ENCODE measurements around the gene IKZF1.

IKZF1 gene

GRCh38 chr7:50283731-50284130, 20.8 kb upstream of the IKZF1 start:
- no peak for DNase-seq (ENCODE audit: low spot score)

GRCh38 chr7:50284296-50284695, 20.2 kb upstream of the IKZF1 start:
- DNase-seq (ENCODE audit: low spot score) = no peak

DNA sequence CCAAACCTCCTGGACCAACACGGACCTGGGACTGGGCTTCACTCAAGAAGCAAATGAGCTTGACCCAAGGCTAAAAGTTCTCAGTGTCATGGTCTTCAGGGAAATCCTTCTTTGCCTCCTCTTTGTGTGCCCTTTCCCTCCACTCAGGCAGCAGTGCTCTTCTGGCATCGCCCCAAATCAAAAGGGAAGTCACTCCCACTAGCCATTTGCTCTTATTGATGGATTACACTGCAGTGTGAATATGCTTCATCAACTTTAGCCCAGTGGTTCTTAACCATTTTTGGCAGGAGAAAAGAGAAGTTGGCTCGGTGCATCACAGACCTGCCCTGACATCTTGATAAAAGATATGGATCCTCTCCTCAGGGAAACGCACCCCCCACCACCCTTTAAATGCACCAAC, 19.2 kb upstream of the IKZF1 start:
- no peak for DNase-seq (ENCODE audit: low spot score)

- DNase-seq (ENCODE audit: low spot score) = no peak
Observed at GRCh38 chr7:50287129-50287528, 17.4 kb upstream of the IKZF1 start.

GRCh38 chr7:50292165-50292757, 12.3 kb upstream of the IKZF1 start:
- DNase-seq (ENCODE audit: low spot score) = no peak

- DNase-seq (ENCODE audit: low spot score) = no peak
Observed at GRCh38 chr7:50292763-50293162, 11.8 kb upstream of the IKZF1 start.

DNA sequence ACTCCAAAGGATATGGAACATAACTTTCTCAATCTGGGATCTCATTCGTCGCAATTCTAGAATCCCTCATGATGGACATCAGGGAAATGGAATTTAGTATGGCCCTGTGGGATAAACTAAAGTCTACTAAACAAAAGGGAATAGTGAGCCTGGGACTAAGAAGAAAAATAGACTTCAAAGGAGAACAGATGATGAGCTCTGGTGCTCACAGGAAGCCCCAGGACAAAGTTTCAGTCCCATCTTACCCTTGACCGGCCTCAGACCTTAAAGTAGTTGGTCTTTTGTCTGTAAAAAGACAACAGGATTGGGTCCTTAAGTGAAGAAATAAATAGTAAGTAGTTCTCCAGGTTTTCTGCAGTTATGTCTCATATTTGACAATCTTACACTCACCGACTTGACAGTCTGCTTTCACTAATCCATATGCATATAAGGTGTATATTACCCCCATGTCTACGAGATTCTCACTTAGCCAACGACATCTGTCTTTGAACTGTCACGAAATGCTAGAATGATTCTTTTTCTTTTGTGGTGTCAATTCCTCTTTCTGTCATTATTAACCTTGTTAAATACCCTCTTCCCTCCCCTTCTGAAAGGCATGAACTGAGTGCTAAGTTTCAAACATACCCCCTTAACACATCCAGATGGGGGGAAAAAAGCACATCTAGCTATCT, 10.9 kb upstream of the IKZF1 start:
- DNase-seq (ENCODE audit: low spot score) = no peak

DNA sequence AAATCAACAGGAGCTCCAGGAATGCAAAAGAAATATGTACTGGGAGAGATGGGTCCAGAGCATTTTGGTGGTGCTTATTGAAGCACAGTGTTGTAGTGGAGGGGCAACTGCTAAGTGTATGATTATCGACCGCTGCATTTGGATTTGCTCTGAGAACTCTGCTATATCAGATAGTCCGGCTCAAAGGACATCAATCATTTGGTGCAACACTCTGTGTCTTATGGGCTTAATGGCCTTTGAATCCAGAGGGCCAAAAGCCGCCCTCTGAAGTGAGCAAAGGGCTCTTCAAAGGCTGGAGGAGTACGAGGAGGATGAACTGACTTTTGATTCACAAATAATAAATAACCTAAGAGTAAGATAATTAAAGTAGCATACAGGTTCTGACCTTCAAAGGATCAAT, 9.4 kb upstream of the IKZF1 start:
- no peak for DNase-seq (ENCODE audit: low spot score)

GRCh38 chr7:50296799-50297198, 7.7 kb upstream of the IKZF1 start:
- DNase-seq (ENCODE audit: low spot score) = no peak

DNA sequence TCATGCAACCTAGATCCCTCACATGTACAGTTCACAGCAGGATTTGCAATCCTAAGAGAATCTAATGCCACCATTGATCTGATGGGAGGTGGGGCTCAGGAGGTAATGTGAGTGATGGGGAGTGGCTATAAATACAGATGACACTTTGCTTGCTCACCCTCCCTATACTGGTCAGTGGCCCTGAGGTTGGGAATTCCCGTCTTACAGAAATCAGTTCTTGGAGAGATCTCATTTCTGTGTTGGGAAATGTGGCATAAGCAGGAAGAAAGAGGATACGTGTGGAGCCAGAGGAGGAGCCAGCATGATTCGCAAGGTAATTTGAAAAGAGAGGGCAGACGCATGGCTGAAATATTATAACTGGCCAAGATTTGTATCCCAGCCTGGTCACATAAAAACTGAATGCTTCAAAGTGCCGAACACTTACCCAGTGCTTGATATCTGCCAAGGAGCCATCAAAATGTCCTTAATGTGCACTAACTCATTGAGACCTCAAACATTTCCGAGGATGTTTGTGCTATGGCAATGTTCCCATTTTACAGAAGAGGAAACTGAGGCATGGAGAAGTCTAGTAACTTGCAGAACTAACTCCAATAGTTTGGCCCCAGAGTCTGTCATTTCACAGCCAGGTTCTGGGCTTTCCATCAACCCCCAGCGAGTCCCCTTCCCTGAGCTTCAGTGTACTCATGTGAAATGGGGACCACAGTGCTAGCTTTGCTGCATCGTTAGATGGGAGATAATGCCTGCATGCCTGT, 5.5 kb upstream of the IKZF1 start:
- DNase-seq (ENCODE audit: low spot score) = no peak

- DNase-seq (ENCODE audit: low spot score) = no peak
Observed at GRCh38 chr7:50300336-50300735, 4.2 kb upstream of the IKZF1 start.

DNA sequence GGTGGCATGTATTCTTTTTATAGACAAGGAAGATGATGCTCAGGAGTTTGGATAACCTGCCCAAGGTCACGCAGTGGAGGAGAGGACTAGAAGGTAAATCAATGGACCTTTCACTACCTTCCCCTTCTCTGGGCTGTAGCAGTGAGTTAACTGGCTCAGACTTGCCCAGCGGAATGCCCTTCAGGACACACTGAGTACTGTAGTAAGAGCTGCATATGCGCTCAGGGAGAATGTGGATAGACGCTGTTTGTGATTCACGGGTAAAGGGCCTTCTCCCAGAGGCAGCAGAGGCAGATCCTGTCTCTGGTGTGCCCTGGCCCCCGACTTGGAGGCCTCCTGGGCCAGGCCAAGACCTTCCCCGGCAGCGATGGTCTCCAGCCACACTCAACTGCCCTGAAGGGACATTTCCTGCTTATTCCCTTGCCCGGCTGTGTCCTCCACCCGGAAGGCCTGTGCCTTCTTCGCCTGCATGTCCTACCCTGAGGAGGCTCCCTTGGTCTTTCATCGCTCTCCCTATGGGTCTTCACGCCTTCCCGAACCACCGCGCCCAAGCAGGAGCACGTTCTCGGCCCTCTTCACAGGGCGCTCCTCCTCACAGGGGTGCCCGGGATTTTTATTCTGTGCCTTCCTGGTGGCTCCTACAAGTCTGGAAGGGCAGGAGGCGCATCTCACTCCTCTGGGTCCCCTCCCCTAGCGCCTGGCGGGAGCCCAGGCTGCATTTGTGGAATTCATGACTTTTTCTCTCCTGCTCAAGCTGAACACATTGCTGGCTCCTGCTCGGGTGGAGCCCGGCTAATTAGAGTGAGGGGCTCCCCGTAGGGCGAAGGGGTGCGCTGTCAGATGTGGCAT, 1.8 kb upstream of the IKZF1 start:
- DNase-seq (ENCODE audit: low spot score) = no peak

DNA sequence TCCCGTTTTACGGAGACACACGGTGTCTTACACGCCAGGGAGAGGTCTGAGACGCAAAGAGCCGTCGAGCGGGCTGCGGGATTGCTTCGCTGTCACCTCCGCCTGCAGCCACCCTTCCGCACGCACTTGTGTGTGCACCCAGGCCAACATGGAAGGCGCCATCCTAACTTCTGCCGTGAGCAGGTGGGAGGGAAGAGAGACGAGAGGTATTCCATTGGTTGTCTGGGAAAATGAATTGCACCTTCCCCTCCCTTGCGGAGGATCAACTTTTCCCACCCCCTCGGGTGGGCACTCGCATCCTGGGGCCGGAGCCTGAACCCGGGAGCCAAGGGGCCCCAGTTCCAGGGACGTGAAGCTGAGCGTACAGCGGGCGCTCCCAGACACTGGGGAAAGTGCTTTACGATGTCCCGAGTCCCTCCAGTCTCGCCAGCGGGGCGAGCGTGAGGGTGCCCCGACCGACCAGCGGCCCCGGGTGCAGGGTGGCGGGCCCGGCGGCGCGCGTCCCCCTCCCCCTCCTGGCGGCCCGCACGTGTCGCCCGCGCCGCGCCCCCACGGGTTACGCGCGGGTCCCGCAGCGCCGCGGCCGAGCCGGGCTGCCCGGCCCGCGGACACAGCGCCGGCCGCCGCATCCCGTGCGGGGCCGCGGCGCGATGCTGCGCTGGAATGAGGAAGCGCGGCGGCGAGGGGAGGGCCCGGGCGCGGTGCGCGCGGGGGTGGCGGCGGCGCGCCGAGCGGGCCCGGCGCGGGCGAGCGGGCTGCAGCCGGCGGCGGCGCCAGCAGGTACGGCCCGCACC, 984 bp upstream of the IKZF1 start:
- DNase-seq (ENCODE audit: low spot score) = no peak

- peak; percentile 67 for DNase-seq (ENCODE audit: low spot score)
Observed at GRCh38 chr7:50304911-50305582, 531 bp downstream of the IKZF1 start.

- DNase-seq (ENCODE audit: low spot score) = peak; percentile 43
Observed at GRCh38 chr7:50305583-50306493, 1.3 kb downstream of the IKZF1 start.

- peak; percentile 50 for DNase-seq (ENCODE audit: low spot score)
Observed at GRCh38 chr7:50306494-50307367, 2.2 kb downstream of the IKZF1 start.

GRCh38 chr7:50307368-50308032, 3.0 kb downstream of the IKZF1 start:
- peak; percentile 71 for DNase-seq (ENCODE audit: low spot score)

DNA sequence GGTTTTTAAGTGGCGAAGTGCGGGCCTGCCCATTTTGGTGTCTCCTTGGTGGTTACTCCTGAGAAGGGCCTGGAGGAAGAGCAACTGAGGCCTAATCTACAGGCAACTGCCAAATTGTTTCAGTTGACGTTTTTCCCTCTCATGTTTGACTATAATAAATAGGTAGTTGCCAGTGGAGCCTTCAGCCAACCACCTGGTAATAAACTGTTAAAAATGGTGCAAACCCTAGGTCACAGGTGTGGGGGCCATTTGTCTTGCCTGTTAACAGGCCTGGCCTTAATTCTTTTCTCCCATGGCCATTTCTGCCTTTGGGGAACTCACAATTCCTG, 3.7 kb downstream of the IKZF1 start:
- peak; percentile 38 for DNase-seq (ENCODE audit: low spot score)

Data from hematopoietic multipotent progenitor cell treated with erythropoietin and hydrocortisone succinate and interleukin-3 and kit ligand, for 17 days (in vitro differentiated cells).